Psoas muscle (tissue), 8 donors: ENCODE data around the gene DOCK11. TPM values are rescaled to one million over a fixed set of nuclear protein-coding genes. Genes with fewer than 3 reads are reported as not detected.
A peak's percentile ranks its signal among the peaks of the same experiment; 100 is the strongest.

ENCODE experiments used
- ATAC-seq, 4 donors: fragments of 200-7000 bp; cut with Tn5 transposase; one replicate each; pipeline ENCODE4 v1.9.1; 2020; ENCODE audit warnings: moderate library complexity in 3 of 4, mild to moderate bottlenecking in 2 of 4
- DNase-seq, 2 donors: peaks; one replicate each; pipeline ENCODE4 v3.0.0-alpha.2; 2020
- H3K27ac ChIP-seq: fragments of 200-600 bp; one replicate; pipeline ENCODE4 v1.8.0; 2022
- H3K27me3 ChIP-seq, 3 donors: fragments of 200-600 bp in 1 of 3; one replicate each; pipeline versions ENCODE4 v1.6.1 to v1.8.0; 2013 to 2022; ENCODE audit warnings: low read length in 2 of 3, mild to moderate bottlenecking in 2 of 3, moderate library complexity in 1 of 3; ENCODE audit not compliant: insufficient read depth in 3 of 3
- H3K36me3 ChIP-seq, 2 donors: fragments of 200-600 bp in 1 of 2; one replicate each; pipeline versions ENCODE4 v1.6.1 to v1.8.0; 2013 to 2022; ENCODE audit warnings: low read depth in 1 of 2, mild to moderate bottlenecking in 1 of 2, moderate library complexity in 1 of 2; ENCODE audit not compliant: insufficient read depth in 1 of 2
- H3K4me1 ChIP-seq: fragments of 200-600 bp; one replicate; pipeline ENCODE4 v1.8.0; 2022
- H3K4me3 ChIP-seq: fragments of 200-600 bp; one replicate; pipeline ENCODE4 v1.8.0; 2022; ENCODE audit warnings: mild to moderate bottlenecking
- H3K9me3 ChIP-seq: fragments of 200-600 bp; one replicate; pipeline ENCODE4 v1.8.0; 2022
- WGBS, 3 donors: extraction: QIAGEN DNeasy Blood & Tissue Kit; methylation state at CpG; one replicate each; pipeline versions ENCODE4 v1.1.6 to v1.1.7; 2013; 5-methylcytosine and 5-hydroxymethylcytosine counted together
- intact Hi-C, 2 donors: fragments of 100-400 bp; cut with DNase I; formaldehyde crosslinking; loops; one replicate each; pipeline versions ENCODE4 v1.11.0 to v1.14.2; 2022
- long read RNA-seq, 2 donors: library from polyadenylated mRNA; unstranded; transcript quantifications; one replicate each; pipeline ENCODE4 v2.0.0, GENCODE V29; 2021
- polyA plus RNA-seq, 3 donors: library from polyadenylated mRNA; stranded (reverse); fragments of 200-250 nt; gene quantifications; one replicate each; pipeline ENCODE4 v1.2.3, GENCODE V29; 2013
- total RNA-seq, 4 donors: library from RNA; stranded (reverse); fragmentation: NEBNext Ultra II Directional in 2 of 4; extraction: Animal tissue kit (Norgen Biotek cat#: 25700) in 2 of 4; gene quantifications; one replicate each; pipeline versions ENCODE4 v1.2.1 to v1.2.4, GENCODE V29; 2021 to 2023
- TF ChIP-seq, protein P1 (sequence below): fragments of 200-600 bp; IDR thresholded peaks from one replicate; pipeline ENCODE4 v1.8.0; 2022; ENCODE audit warnings: antibody characterized with exemption
- donor health status: healthy with polysubstance abuse.
- donor health status: DM: no; HTN: no; CAD: no; lungs with moderate emphysema.
- donor health status: Bipolar disorder and iron deficiency.
- donor health status: healthy.
- donor health status: DM: yes; HTN: yes; CAD: no.
- donor health status: DM: no; HTN: no; CAD: no.
- donor health status: DM: no; HTN: no; CAD: no.
- donor health status: DM: yes; HTN: yes; CAD: no.

DOCK11 gene
- 1 to 10 TPM; 1.6 to 4.4 (median 2.2) TPM for total RNA-seq
- 1 to 10 TPM; 1.6 to 2.0 (median 1.9) TPM for polyA plus RNA-seq
- long read RNA-seq, donor 1 = 0 reads
- long read RNA-seq, donor 2 = 0 reads

GRCh38 chrX:118495061-118495921 lies at the start of gene DOCK11:
TSS of gene DOCK11 (plus strand) at chrX:118495815. CDS start at chrX:118495972, 157 bp downstream.
- intact Hi-C loops = no loop called here
- TF ChIP-seq, protein P1, sequence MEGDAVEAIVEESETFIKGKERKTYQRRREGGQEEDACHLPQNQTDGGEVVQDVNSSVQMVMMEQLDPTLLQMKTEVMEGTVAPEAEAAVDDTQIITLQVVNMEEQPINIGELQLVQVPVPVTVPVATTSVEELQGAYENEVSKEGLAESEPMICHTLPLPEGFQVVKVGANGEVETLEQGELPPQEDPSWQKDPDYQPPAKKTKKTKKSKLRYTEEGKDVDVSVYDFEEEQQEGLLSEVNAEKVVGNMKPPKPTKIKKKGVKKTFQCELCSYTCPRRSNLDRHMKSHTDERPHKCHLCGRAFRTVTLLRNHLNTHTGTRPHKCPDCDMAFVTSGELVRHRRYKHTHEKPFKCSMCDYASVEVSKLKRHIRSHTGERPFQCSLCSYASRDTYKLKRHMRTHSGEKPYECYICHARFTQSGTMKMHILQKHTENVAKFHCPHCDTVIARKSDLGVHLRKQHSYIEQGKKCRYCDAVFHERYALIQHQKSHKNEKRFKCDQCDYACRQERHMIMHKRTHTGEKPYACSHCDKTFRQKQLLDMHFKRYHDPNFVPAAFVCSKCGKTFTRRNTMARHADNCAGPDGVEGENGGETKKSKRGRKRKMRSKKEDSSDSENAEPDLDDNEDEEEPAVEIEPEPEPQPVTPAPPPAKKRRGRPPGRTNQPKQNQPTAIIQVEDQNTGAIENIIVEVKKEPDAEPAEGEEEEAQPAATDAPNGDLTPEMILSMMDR = no peak
- ATAC-seq (peak; percentile 63 to 89 (median 80)), DNase-seq (peak; percentile 80 to 88)
- H3K27me3 ChIP-seq = peaks cover 0 to 48% (median 0%) of the 10 kb centered on the region in 3 donors
- H3K27ac ChIP-seq = peak within 1 kb of the TSS; percentile 16
- H3K4me1 ChIP-seq = no peaks in the 10 kb centered on the region
- no peaks in the 10 kb centered on the region for H3K9me3 ChIP-seq
- 6 to 39% (median 27%) methylated on average over 13 to 62 of the region's 64 CpGs for WGBS, 3 donors
- H3K4me3 ChIP-seq = peak within 1 kb of the TSS; percentile 69
- H3K36me3 ChIP-seq = no peaks in the 10 kb centered on the region

- H3K36me3 ChIP-seq = peaks cover 0 to 40% of the 10 kb centered on the region in 2 donors
- intact Hi-C loops = no loop called here
- DNase-seq = no peak
Measured at GRCh38 chrX:118448273-118448783, 47.3 kb upstream of the DOCK11 start.

DNA sequence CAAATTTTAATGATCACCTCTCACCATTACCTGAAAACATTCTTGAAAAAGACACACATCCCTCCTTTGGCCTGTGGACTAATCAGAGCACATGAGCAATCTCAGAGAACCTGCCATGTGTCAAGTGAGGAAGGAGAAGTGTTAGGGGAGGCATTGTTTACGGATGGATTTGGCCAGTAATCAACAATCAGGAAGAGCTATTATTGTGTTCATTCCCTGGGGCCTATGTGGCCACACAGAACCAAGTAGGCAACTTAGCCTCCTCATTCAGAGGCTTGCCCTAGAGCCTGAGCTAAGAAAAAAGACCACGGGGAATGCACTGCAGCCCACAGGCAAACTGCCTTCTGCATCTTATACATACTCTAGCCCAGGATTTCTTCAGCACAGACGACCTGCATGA lies 40.6 kb upstream of the DOCK11 start:
- WGBS, 3 donors = 66 to 71% (median 68%) methylated on average over 3 of the region's 3 CpGs
- peaks cover 0 to 20% of the 10 kb centered on the region in 2 donors for H3K36me3 ChIP-seq
- TF ChIP-seq, protein P1 = no peak

More at GRCh38 chrX:118448273-118448783, 47.3 kb upstream of the DOCK11 start:
- Histone ChIP-seq H3K4me1 (no peaks in the 10 kb centered on the region), H3K27ac (no peak overlapping the region), H3K27me3 (no peaks in the 10 kb centered on the region), H3K4me3 (no peak overlapping the region), H3K9me3 (no peaks in the 10 kb centered on the region)
- TF ChIP-seq, protein P1 = no peak
- 36 to 58% (median 57%) methylated on average over 3 of the region's 3 CpGs for WGBS, 3 donors
- ATAC-seq = no peak

GRCh38 chrX:118459494-118459893 lies 36.1 kb upstream of the DOCK11 start:
- H3K27me3 ChIP-seq = no peaks in the 10 kb centered on the region
- WGBS, 3 donors = 0 to 23% (median 5%) methylated on average over 4 of the region's 4 CpGs
- H3K9me3 ChIP-seq = no peaks in the 10 kb centered on the region
- TF ChIP-seq, protein P1 = peak; percentile 27
- no peak overlapping the region for H3K27ac ChIP-seq
- H3K4me1 ChIP-seq = no peaks in the 10 kb centered on the region
- intact Hi-C loops = no loop called here
- H3K36me3 ChIP-seq = no peaks in the 10 kb centered on the region
- no peak for ATAC-seq
- H3K4me3 ChIP-seq = no peak overlapping the region
- DNase-seq = no peak

More for the DNA sequence above, 40.6 kb upstream of the DOCK11 start:
- ATAC-seq = no peak
- Histone ChIP-seq H3K4me1 (no peaks in the 10 kb centered on the region), H3K9me3 (no peaks in the 10 kb centered on the region), H3K4me3 (no peak overlapping the region), H3K27ac (no peak overlapping the region), H3K27me3 (no peaks in the 10 kb centered on the region)
- intact Hi-C loops = no loop called here
- DNase-seq = no peak
